Activated T-helper 2 cell treated with anti-CD3 and anti-CD28 coated beads, Interferon-gamma antibody, Interleukin-2, Interleukin-4, amounts not matched to agents 10 μg/mL and 5 μg/mL and 100 μg/mL, durations not matched to agents 14 hours and 24 hours and 36 hours (primary cell): Measurements from ENCODE around the gene CYLD. TPM values are rescaled to one million over a fixed set of nuclear protein-coding genes. Genes with fewer than 3 reads are reported as not detected.

Experiments used
- DNase-seq: peaks from one replicate; pipeline ENCODE4 v3.0.0; 2021; ENCODE audit warnings: low spot score
- H3K27ac Mint-ChIP-seq: one replicate; pipeline ENCODE4 v1.8.0; 2021; ENCODE audit warnings: mixed read lengths
- H3K27me3 Mint-ChIP-seq: one replicate; pipeline ENCODE4 v1.8.0; 2021; ENCODE audit warnings: low read depth, mixed read lengths
- H3K36me3 Mint-ChIP-seq: one replicate; pipeline ENCODE4 v1.8.0; 2021; ENCODE audit warnings: low read depth, mixed read lengths
- H3K4me1 Mint-ChIP-seq: one replicate; pipeline ENCODE4 v1.8.0; 2021; ENCODE audit warnings: low read depth, mixed read lengths
- H3K4me3 Mint-ChIP-seq: one replicate; pipeline ENCODE4 v1.8.0; 2021; ENCODE audit warnings: low read depth, mild to moderate bottlenecking, moderate library complexity, mixed read lengths
- H3K9me3 Mint-ChIP-seq: one replicate; pipeline ENCODE4 v1.8.0; 2021; ENCODE audit warnings: mixed read lengths
- intact Hi-C: fragments of 100-400 bp; cut with micrococcal nuclease; formaldehyde crosslinking; loops from one replicate; pipeline ENCODE4 v1.15.1; 2023
- total RNA-seq: library from RNA; stranded (reverse); gene quantifications from 2 replicates; pipeline ENCODE4 v1.2.3, GENCODE V29; 2022

CYLD gene
- total RNA-seq, 1 donor from 2014 or later = 201 TPM

DNA sequence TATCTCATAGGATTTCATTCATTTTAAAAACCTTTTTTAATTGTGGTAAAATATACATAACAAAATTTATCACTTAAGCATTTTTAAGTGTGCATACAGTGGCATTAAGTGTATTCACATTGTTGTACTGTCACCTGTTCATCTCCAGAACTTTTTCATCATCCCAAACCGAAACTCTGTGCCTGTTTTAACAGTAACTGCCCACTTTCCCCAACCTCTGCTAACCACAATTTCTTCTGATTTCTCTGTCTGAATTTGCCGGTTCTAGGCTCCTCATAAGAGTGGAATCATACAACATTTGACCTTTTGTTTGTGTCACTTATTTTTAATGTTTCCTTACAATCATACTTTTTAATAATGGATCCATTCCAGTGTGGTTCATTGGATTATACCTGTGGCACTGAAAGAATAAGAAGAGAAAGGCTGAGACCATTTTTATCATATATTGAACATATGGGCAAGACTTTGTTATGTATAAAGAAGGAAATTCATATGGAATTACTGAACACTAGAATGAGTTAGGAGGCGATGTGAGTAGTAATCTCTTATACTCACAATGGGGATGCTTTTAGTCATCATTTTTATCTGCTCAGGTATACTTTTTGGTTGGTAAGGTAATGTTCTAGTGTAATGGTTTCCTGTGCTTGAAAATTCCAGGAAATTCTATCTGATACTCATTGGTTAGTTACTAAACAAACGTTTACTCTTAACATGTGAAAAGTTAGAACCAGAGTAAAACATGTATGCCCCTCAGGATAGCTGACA, 10.8 kb downstream of the CYLD start:
- no peak for DNase-seq
- Mint-ChIP-seq H3K4me3 (peak overlapping the region; percentile 31), H3K27me3 (no peaks in the 10 kb centered on the region), H3K9me3 (no peaks in the 10 kb centered on the region), H3K27ac (peak overlapping the region; percentile 58), H3K36me3 (peaks cover 76% of the 10 kb centered on the region), H3K4me1 (peaks cover 59% of the 10 kb centered on the region)
- intact Hi-C loops = no loop called here

DNA sequence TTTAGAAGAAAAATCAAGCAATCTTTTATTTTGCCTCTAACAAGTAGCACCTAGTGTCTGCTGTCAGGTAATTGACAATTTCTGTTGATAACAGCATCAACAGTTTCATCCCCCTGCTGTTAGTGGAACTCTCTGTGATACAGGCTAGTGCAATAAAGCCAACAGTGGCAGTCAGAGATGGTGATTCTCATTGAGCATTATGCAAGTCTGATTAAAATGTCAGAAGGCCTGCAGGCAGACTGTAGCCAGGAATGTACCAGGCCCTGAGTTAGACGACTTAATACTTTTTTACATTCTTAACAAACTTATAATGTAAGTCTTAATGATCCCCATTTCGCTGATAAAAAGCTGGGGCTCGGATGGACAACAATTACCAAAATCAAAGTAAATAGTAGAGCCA, 14.6 kb downstream of the CYLD start:
- Mint-ChIP-seq H3K36me3 (peaks cover 76% of the 10 kb centered on the region), H3K27ac (no peak overlapping the region), H3K4me3 (no peak overlapping the region), H3K27me3 (no peaks in the 10 kb centered on the region), H3K4me1 (peaks cover 59% of the 10 kb centered on the region), H3K9me3 (no peaks in the 10 kb centered on the region)
- intact Hi-C loops = no loop called here
- DNase-seq = no peak

DNA sequence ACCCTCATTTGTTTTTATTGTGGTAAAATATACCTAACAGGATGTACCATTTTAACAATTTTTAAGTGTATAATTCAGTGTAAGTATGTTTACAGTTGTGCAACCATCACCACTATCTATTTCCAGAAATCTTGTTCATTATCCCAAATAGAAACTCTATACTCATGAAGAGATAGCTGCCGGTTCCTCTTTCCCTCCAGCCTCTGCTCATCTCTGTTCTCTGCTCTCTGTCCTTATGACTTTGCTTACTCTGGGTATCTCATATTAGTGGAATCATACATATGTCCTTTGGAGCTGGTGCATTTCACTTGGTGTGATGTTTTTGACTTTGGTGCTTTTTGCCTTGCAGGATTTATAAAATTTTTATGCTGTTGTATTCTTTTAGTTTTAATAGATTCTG, 19.4 kb downstream of the CYLD start:
- Mint-ChIP-seq H3K9me3 (peaks cover 15% of the 10 kb centered on the region), H3K4me1 (peaks cover 71% of the 10 kb centered on the region), H3K36me3 (peaks cover 81% of the 10 kb centered on the region), H3K27me3 (no peaks in the 10 kb centered on the region), H3K4me3 (no peak overlapping the region), H3K27ac (peak overlapping the region; percentile 47)
- no peak for DNase-seq
- intact Hi-C loops = no loop called here

DNA sequence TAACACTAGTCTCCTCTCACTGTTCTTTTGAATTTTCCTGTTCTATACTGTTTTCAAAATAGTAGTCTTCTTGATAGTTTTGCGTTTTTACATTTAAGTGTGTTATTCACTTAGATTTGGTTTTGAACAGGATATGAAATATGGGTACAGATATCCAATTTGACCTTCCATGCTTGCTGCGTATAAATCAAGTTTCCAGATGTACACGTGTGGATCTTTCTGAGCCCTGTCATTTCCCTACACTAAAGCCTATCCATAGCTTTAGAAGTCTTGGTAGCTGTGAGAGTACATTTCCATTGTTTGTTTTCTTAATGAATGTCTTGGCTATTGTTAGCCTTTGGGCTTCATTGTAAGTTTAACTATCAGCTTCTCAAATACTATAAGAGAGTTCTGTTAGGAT, 20.4 kb downstream of the CYLD start:
- Mint-ChIP-seq H3K9me3 (peaks cover 23% of the 10 kb centered on the region), H3K27me3 (no peaks in the 10 kb centered on the region), H3K4me3 (no peak overlapping the region), H3K27ac (peak overlapping the region; percentile 37), H3K36me3 (peaks cover 85% of the 10 kb centered on the region), H3K4me1 (peaks cover 68% of the 10 kb centered on the region)
- no peak for DNase-seq
- intact Hi-C loops = no loop called here

DNA sequence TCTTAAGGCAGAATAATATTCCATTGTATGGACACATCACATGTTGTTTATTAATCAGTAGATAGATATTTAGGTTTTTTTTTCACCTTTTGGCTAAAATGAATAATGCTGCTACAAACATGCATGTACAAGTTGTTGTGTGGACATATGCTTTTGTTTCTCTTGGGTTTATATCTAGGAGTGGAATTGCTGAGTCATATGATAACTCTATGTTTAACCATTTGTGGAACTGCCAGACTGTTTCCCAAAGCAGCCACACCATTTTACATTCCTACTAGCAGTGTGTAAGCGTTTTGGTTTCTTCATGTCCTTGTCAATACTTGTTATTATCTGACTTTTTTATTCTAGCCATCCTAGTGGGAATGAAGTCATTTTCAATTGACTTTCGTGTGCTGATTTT, 21.3 kb downstream of the CYLD start:
- Mint-ChIP-seq H3K27me3 (no peaks in the 10 kb centered on the region), H3K4me1 (peaks cover 65% of the 10 kb centered on the region), H3K27ac (peak overlapping the region; percentile 24), H3K36me3 (peaks cover 87% of the 10 kb centered on the region), H3K4me3 (no peak overlapping the region), H3K9me3 (peaks cover 24% of the 10 kb centered on the region)
- intact Hi-C loops = loop anchor here (1.0 kb wide), 1 partner anchor 16 kb away; no protein-coding TSS in a partner anchor
- no peak for DNase-seq

DNA sequence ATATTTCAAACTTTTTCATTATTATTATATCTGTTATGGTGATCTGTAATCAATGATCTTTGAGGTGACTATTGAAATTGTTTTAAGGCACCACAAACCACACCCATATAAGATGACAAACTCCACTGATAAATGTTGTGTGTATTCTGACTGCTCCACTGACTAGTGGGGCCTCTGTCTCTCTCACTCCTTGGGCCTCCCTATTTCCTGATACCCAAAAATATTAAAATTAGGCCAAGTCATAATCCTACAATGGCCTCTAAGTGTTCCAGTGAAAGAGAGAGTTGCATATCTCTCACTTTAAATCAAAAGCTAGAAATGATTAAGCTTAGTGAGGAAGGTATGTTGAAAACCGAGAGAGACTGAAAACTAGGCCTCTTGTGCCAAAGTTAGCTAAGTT, 23.4 kb downstream of the CYLD start:
- intact Hi-C loops = loop anchor here (5.0 kb wide), 1 partner anchor 428 kb away; no protein-coding TSS in a partner anchor
- DNase-seq = no peak
- no peak overlapping the region for H3K4me3 Mint-ChIP-seq

DNA sequence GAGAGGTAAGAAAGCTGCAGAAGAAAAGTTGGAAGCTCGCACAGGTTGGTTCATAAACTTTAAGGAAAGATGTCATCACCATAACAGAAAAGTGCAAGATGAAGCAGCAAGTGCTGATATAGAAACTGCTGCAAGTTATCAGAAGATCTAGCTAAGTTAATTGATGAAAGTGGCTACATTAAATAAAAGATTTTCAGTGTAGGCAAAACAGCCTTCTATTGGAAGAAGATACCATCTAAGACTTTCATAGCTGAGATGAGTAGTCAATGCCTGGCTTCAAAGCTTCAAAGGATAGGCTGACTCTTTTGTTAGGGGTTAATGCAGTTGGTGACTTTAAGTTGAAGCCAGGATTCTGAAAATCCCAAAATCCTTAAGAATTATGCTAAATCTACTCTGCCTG, 24.0 kb downstream of the CYLD start:
- peaks cover 98% of the 10 kb centered on the region for H3K36me3 Mint-ChIP-seq
- DNase-seq = no peak

More for the DNA sequence above, 23.4 kb downstream of the CYLD start:
- Mint-ChIP-seq H3K27me3 (no peaks in the 10 kb centered on the region), H3K36me3 (peaks cover 97% of the 10 kb centered on the region), H3K9me3 (peaks cover 41% of the 10 kb centered on the region), H3K4me1 (peaks cover 61% of the 10 kb centered on the region), H3K27ac (peak overlapping the region; percentile 88)

DNA sequence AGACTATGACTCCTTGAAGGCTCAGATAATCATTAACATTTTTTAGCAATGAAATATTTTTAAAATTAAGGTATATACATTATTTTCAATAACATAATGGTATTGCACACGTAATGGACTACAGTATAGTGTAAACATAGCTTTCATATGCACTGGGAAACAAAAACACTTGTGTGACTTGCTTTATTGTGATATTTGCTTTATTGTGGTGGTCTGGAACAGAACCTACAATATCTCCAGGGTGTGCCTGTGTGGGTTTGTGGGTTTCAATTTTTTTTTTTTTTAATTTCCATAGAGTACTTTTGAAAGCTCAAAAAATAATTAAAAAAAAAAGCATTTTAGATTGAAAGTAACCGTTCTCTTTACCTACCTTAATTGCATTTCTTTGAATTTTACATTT, 25.3 kb downstream of the CYLD start:
- DNase-seq = no peak
- H3K27ac Mint-ChIP-seq = no peak overlapping the region
- intact Hi-C loops = loop anchor here (5.0 kb wide), 1 partner anchor 430 kb away; no protein-coding TSS in a partner anchor
- peaks cover 51% of the 10 kb centered on the region for H3K4me1 Mint-ChIP-seq
- H3K9me3 Mint-ChIP-seq = peaks cover 46% of the 10 kb centered on the region
- no peak overlapping the region for H3K4me3 Mint-ChIP-seq
- H3K36me3 Mint-ChIP-seq = peaks cover 99% of the 10 kb centered on the region
- no peaks in the 10 kb centered on the region for H3K27me3 Mint-ChIP-seq

More for the DNA sequence above, 24.0 kb downstream of the CYLD start:
- Mint-ChIP-seq H3K4me1 (peaks cover 55% of the 10 kb centered on the region), H3K27me3 (no peaks in the 10 kb centered on the region), H3K4me3 (no peak overlapping the region), H3K27ac (peak overlapping the region; percentile 88), H3K9me3 (peaks cover 41% of the 10 kb centered on the region)
- intact Hi-C loops = loop anchor here (1.0 to 5.0 kb wide), 2 partner anchors 12 to 429 kb away; no protein-coding TSS in a partner anchor

DNA sequence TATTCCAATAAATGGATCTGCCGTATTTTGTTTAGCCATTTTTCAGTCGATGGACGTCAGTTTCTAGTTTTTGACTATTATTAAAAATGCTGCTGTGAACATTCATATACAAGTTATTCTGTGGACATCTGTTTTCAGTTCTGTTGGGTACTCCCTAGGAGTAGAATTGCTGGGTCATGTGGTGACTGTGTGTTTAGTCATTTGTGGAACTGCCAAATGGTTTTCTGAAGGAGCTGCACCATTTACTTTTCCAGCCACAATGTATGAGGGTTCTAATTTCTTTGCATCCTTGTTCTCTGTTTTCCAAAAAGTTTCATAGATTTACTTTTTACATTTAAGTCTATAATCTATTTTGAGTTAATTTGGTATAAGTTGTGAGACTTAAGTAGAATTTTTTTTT, 29.5 kb downstream of the CYLD start:
- DNase-seq = no peak
- Mint-ChIP-seq H3K27ac (no peak overlapping the region), H3K9me3 (peaks cover 30% of the 10 kb centered on the region), H3K27me3 (no peaks in the 10 kb centered on the region), H3K4me1 (peaks cover 34% of the 10 kb centered on the region), H3K4me3 (no peak overlapping the region), H3K36me3 (peaks cover 92% of the 10 kb centered on the region)
- intact Hi-C loops = no loop called here

DNA sequence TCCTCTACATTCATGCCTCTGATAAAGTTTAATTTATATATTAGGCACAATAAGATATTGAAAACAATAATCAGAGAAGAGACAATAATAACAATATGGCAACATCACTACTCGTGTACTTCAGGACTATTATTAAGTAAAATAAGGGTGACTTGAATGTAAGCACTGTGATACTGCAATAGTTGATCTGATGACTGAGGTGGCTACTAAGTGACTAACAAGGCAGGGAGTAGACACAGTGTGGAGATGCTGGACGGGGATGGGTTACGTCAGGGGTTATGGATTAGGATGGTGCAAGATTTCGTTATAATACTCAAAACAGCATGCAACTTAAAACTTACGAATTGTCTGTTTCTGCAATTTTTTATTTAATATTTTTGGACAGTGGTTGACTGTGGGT, 32.5 kb downstream of the CYLD start:
- Mint-ChIP-seq H3K4me3 (no peak overlapping the region), H3K27ac (no peak overlapping the region), H3K4me1 (peaks cover 50% of the 10 kb centered on the region), H3K27me3 (no peaks in the 10 kb centered on the region), H3K9me3 (peaks cover 10% of the 10 kb centered on the region), H3K36me3 (peaks cover 82% of the 10 kb centered on the region)
- no peak for DNase-seq
- intact Hi-C loops = no loop called here

DNA sequence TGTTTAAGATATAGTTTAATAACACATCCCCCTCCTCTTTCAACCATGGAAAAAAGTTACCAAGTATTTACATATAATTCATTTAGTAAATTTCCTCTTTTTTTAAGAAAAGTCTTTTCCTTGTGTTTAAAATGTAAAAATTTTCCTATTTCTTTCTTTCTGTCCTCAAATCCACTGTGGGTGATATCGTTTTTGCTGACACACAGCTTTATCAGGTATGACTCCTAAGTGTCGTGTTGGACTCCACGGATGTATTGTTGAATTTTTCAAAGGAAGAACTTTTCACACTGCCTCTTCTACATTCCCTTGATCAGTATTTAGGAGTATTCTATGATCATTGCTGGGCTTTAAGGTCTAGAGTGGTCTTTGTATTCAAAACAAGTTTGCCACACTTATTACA, 33.1 kb downstream of the CYLD start:
- peaks cover 49% of the 10 kb centered on the region for H3K4me1 Mint-ChIP-seq
- no peak overlapping the region for H3K27ac Mint-ChIP-seq
- H3K27me3 Mint-ChIP-seq = no peaks in the 10 kb centered on the region
- no peak for DNase-seq
- intact Hi-C loops = no loop called here
- peaks cover 5% of the 10 kb centered on the region for H3K9me3 Mint-ChIP-seq
- H3K36me3 Mint-ChIP-seq = peaks cover 82% of the 10 kb centered on the region
- no peak overlapping the region for H3K4me3 Mint-ChIP-seq

DNA sequence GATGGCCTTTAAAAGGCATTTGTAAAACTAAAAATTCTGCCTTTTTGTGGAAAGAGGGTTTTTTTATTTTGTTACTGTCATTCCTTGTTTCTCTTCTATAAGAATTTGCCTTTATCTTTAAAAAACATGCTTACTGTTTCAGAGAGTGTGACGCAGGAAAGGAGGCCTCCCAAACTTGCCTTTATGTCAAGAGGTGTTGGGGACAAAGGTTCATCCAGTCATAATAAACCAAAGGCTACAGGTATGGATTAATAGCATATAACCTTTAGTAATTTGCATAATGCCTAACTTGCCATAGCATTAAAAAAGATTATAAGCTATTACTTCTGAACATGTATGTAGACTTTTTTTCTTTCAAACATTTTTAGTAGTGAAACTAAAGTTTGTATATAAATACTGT, 34.2 kb downstream of the CYLD start:
- no peak overlapping the region for H3K27ac Mint-ChIP-seq
- H3K4me1 Mint-ChIP-seq = peaks cover 59% of the 10 kb centered on the region
- no peak overlapping the region for H3K4me3 Mint-ChIP-seq
- no peak for DNase-seq
- H3K36me3 Mint-ChIP-seq = peaks cover 82% of the 10 kb centered on the region
- H3K9me3 Mint-ChIP-seq = peaks cover 5% of the 10 kb centered on the region
- intact Hi-C loops = no loop called here
- no peaks in the 10 kb centered on the region for H3K27me3 Mint-ChIP-seq

DNA sequence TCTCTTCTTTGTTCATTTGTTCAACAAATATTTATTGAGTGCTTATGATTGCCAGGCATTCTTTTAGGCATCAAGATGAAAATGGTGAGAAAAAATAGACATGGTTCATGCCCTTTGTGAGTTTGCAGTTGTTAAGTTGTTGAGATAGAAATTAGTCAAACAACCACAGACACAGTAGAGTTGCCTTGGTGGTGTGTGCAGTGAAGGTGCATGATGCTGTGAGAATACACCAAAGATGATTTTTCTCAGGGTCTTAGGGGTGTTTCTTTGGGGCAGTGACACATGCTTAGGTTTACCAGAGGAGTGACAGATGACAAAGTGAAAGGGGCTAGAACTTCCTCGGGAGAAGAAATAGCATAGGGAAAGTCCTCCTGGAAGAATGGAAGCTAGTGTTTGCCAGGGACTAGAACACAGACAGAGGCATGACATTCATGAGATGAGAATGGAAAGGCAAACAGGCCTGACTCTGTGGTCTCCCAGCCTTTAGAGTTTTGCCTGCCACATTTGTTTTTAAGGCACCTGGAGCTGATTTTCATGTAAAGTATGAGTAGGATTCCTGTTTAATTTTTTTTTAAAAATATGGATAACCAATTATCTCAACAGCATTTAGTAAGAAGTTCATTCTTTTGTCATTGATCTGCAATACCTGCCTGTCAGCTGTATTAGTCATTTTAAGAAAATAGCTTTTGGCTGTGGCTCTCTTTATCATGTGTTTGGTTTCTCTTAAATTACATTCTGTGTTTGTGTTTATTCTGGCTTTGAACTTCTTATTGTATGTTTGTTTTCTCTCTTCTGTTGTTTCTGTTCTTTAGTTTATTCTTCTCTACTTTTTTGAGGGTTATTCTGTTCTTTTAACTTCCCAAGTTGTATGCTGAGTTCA, 36.6 kb downstream of the CYLD start:
- H3K27me3 Mint-ChIP-seq = no peaks in the 10 kb centered on the region
- intact Hi-C loops = loop anchor here (1.0 kb wide), 1 partner anchor 12 kb away; no protein-coding TSS in a partner anchor
- H3K4me3 Mint-ChIP-seq = peak overlapping the region; percentile 9
- no peaks in the 10 kb centered on the region for H3K9me3 Mint-ChIP-seq
- H3K36me3 Mint-ChIP-seq = peaks cover 82% of the 10 kb centered on the region
- DNase-seq = no peak
- H3K27ac Mint-ChIP-seq = peak overlapping the region; percentile 80
- H3K4me1 Mint-ChIP-seq = peaks cover 60% of the 10 kb centered on the region
